ENCODE measurements around the gene PBX3.

PBX3 gene

DNA sequence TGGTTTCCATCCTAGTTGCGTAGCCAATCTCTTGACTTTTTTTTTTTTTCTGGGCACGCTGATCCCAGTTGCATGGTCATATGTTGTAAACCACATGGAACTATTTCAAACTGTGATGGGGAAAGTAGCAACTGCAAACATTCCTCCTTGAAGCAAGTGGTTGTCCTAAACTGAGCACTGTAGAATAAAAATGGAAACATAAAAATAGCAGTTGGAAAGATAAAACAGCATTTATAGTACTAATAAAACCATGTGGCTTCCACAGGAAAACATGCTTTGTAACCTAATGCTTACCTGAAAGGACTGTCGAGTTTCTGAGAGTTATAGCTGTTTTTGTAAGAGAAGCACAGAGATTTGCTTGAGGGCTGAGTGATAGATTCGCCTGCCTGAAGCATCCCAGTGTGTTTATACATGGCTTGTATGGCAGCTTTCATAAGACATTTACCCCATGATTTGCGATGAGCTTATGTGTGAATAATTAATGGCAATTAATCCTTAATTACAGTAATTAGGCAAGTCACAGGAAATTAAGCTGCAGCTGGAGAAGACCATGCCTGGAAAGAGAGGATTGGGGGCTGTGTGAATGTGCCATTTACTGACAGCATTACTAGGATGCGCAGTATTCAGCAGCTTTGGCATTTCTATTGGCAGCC lies 136.5 kb downstream of the PBX3 start:
- no peak for DNase-seq

DNA sequence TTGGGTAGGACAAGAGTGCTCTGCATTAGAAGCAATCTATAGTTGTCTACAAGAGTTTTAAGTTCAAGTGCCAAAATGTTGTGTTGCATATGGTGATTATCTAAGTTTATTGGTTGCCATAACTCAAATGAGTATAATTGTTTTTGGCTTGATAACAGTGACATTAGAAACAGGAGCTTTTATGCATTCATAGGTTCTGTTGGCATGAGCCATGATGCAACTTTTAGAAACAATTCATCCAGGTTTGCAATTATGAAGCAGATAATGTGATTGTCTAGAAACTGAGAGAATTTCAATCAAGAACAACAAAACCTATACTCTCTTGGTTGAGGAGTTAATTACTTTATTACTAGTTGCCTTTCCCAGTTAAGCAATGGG lies 137.0 kb downstream of the PBX3 start:
- no peak for DNase-seq

DNA sequence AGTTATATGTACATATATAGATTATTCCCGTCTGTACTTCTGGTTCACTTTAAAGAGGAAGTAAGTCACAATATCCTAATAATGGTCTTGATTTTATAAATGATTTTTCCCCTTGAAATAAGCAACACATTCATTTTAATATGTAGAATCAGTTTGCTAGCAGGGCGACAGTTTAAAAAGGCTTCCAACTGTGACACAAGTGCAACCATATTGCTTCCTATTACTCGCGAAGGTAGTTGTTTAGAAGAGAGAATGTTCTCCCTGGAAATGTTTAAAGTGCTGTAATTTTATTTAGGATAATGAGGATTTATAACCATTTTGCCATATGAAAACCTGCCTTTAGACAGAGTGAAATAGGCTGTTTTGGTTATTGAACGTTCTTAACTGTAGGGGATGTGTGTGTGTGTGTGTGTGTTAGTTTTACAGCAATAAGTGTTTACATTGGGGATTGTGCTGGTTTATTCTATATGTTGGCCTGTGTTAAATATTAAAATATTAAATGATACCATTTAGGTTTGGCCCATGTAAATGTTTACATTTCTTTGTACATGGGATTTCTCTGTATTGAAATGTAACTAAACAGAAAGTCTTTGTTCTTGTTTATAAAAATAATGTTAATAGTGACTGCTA lies 138.3 kb downstream of the PBX3 start:
- DNase-seq = no peak

DNA sequence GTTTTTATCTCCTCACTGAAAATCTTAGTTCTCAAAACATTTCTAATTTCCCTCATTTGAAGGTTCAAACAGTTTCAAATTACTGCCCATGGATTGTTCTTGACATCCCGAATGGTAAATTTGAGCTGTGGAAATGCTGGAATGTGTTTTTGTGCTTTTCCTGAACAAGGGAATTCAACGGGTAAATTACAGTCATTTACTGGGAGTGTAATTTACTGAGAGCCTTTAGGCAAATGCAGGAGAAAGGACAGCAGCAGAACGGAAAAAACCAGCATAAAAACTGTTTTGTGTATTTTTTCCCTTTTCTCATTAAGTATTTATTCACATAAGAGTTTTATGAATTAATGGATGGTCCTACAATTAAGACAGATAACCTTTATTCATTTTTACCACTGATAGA lies 139.2 kb downstream of the PBX3 start:
- DNase-seq = no peak

DNA sequence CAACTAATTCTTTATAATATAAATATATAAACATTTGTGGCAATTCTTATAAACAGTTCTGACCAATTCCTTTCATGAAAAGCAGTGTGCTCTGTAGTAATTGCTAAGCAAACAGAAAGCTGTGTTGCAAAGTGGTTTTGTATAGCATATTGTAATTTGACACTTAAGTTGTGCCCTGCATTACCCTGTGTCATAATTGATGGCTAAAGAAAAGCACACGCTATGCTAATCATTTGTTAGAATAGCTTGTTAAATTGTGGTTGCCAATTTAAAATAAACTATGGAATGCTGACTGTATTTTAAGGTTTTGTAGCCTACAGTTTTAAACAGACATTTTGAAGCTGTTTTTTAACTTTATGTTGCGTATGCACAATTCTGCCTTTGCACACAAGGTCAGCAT lies 140.0 kb downstream of the PBX3 start:
- DNase-seq = peak; percentile 81

DNA sequence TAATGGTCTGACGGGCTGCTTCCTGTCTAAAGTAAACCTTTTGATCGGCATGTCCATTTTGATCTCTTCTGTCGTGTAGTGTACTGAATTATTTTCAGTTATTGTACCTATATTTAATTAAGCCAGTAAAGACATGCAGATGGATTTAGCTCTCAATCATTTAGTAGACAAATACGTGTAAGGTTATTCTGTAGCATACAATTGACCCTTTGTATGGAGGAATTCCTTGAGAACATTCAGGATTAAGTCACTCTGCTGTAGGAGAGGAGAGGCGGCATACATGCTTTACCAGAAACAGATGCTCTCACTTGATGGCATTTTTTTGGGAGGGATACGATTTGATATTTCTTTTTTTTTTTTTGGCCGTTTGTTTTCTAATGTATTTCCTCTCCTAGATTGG lies 141.0 kb downstream of the PBX3 start:
- DNase-seq = no peak

DNA sequence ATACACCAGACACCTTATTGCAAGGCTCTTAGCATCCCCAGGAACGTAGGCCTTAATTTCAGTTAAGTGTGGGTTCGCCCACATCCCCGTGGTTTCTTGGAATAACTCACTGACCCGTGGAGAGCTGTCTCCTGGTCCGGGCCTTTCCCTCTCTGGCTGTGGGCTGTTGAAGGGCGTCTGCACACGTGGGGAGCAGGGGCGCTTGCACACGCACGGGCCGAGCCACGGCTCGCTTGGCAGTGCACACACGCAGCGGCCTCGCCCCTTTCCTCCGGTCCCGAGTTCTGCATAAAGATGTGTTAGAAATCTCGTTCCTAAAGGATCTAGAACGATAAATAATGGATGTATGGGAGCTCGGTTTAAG lies 141.9 kb downstream of the PBX3 start:
- DNase-seq = no peak

DNA sequence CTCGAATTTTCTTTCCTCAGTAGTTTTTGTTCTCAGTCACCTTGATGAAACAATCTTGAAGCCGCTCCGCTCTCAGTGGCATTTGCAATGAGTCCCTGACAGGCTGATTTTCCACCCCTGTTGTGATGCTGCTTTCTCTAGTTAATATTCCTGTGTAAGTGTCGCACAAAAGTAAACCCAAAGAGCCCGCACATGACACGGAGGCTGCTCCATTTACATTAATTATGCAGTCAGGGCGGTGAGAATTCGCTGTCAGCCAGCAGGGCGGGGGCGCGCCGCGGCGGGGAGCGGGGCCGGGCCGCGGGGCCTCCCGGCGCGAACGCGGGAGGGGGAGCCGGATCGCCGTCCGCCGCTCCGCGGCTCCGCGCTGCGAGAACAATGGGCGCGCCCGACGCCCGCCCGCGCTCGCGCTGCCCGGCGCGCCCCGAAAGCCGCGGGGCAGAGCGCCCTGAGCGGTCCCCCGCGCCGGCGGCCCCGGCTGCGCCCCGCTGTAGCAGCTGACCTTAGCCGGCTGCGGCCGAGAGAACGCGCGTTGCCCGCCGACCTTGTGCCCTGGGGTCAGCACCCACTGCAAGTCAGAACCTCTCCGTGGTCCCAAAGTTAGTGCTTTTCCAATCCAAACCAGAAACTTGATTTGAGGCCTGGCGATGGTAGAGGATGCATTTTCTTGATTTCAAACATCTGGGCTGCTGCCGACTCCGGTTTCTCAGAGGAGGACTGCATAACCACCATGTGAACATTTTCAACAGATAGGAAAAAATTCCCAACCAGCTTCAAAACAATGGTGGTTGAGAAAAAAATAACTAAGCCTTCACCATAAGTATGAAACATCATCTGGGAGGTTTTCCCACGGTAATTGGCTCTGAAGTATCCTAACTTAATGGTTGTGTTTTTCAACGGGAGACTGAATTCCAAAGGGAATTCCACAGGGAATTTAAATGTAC lies 142.6 kb downstream of the PBX3 start:
- peak; percentile 76 for DNase-seq

DNA sequence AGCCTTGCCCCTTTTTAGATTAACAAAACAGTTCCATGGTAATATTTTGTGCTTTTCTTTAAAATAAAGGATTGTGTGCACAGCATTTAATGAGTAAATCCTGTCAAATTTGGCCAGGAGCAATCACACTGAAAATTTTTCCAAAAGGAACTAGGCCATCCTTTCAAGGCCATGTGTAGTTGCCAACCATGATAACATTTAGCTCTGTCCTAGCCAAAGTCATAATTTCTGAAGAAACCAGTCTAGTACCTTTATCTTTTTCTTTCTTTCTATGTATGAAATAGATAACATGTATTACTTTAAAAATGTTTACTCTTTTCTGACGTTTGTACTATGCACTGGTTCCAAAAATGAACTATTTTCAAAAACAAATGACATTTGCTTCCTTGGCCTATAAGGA lies 143.7 kb downstream of the PBX3 start:
- DNase-seq = no peak

DNA sequence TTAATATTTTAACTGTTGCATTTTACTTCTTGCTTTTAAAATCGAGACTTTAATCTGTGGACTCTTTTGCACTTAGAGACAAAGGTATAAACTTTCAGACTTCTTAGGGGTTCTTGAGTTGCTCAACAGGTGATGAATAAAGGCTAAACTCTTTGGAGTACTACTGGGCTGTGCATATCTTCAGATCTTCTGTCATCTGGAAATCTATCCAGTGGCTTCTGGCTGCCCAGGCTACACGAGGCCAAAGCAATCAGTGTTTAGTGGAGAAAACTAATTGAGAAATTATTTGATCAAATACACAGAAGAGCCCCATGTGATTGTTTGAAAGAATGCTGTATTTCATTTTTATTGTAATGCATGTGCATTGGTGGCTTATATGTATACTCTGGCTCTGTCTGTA lies 146.1 kb downstream of the PBX3 start:
- DNase-seq = no peak

DNA sequence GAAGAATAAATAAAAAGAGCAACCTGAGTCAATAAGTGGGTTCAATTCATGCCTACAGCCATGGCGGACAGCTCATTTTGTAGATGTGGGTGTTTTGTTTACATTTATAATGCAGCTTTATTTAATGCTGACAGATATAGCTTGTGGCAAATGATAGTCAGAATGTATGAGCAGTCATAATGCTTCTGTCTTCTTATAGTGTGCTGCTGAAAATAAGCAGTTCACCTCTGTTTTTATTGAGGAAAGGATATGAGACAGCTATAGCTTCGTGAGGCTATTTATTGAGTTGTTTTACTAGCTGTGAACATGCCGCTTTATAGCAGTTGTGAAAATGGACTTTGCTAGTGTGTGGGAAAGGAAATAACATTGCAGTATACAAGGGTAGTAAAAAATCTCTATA lies 147.4 kb downstream of the PBX3 start:
- peak; percentile 25 for DNase-seq

DNA sequence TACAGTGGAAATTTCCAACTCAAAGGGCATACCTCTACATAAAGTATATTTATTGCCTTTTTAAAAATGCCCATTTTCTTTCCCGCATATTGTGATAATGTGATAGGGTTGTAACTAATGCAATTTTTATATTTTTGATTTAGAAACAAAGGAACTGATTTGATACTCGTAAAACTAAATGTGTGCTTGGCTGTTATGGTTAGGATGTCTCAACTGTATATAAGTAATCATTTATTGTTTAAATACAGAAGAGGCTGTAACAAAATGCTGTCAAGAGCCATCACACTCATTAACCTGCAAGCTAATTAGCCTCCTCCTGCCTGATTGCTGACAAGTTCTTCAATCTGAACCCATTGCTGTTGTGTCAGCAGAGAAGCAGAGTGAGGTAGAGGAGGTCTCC lies 149.2 kb downstream of the PBX3 start:
- DNase-seq = peak; percentile 16

DNA sequence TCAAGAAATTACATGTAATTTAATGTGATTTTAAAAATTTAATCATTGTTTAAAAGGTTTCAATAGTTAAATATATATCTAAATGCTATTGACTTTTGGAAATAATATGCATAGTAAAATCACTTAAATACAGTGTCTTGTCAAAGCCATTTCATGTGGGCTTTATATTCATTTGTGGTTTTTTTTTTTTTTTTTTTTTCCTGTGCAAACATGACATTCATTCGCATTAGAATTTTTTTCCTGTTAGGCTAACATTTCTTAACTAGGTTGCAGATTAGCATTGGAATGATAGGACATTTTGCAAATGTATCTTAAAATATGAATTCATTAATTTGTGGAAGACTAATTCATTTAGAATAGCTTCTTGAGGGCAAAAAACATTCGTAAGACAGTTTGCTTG lies 149.8 kb downstream of the PBX3 start:
- no peak for DNase-seq

DNA sequence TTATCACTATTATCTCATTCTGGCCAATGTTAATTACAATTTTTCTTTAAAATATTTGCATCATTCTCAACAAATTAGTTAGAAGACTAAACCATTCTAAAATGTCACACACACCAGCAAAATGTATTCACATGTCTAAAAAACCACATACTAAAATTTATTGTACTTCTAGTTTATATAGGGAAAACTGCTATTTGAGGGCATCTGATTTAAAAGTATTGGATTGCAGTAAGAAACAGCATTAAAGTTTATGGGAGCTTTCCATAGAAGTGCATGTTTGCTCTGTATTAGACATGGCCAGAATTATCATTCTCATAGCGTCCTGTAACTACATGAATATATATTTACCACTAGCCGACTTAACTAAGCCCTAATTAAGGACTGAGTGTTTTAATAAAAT lies 150.3 kb downstream of the PBX3 start:
- no peak for DNase-seq

DNA sequence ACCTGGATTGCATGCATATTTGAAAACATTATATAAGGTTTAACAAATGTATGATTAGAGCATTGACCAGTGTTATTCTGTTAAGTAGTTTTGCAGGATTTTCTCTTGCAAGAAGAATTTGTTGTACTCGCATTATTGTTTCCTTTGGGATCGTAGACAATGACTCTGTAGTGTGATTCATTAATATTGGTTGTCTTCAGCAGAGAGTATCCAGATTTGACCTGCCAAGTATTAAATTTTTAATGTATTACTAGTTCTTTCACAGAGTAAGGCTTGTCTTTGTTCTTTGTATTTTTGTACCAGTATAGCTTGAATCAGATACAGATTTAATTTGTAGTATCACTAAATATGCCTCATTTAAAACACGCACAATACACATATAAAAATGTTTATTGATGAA lies 155.0 kb downstream of the PBX3 start:
- DNase-seq = no peak

DNA sequence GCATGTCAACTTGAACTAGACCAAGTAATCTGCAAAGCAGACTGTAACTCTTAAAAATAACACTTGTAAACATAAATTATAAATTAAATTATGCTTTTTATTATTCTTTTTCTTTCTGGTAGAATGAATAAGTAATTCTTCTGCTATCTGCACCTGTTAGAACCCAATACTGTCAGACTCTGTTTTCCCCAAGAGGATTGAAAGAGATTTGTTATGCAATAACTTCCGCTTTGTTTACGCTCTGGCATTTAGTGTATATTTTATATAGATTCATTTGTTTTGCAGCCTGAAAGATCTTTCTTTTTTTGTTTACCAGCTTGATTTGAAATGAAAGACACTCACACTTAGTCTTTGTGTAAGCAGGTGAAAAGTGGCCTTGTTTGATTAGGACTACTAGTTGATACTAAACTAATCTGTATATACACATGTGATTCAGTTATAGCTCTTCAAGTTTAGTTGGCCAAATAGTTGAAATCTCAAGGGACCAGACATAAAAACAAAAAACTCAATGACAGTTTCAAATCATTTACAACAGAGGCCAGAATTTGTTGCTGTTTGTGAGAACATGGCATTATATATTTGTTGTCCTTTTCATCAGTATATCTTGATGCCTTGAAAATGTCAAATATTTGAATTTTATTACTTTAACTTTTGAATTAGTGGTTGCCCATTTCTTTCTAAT lies 155.8 kb downstream of the PBX3 start:
- DNase-seq = no peak

DNA sequence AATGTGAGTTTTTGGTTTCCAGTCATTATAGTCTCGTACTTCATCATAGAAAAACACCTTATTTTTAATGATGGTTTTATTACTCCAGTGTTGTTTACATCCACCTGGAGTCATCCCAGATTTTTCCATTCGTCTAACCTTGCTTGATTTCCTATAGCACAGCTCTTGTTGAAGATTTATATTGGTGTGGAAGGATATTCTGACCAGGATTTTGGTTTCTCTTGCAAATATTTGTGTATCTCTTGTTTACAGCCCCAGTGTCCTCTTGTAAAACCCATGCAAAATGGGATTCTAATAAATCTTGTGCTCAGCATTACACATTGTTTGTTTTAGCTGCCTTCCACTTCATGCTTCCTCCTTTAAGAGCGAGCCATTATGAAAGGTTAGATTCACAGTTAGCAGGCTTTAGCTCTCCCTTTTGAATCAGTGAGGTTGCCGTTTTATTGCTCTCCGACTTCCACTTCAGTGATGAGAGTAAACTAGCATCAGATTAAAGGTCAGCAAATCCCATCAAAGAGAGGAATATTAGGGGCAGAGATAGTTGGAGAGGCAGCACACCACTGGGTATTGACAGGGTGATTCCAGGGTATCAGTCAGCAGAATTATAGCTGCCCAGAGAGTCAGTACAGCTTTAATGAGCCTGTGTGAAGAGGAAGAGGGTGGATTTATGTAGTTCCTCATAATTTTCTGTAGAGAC lies 157.1 kb downstream of the PBX3 start:
- DNase-seq = peak; percentile 69

DNA sequence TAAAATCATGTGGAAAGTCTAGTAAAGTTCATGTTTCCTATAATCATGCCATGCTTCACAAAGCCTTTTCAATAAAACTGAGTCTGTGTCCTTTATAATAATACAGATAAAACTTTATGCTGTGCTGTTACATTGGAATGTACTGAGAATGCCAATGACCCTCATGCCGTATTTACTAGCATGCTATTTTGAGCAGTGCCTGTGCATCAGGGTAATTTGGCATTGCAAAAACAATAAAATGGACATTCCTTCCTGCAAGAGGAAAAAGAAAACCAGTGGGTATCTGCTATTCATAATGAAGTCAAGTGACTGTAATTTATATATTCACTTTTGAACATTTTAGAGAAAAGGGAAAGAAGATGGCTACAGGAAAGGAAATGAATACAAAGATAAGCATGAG lies 159.0 kb downstream of the PBX3 start:
- DNase-seq = no peak

DNA sequence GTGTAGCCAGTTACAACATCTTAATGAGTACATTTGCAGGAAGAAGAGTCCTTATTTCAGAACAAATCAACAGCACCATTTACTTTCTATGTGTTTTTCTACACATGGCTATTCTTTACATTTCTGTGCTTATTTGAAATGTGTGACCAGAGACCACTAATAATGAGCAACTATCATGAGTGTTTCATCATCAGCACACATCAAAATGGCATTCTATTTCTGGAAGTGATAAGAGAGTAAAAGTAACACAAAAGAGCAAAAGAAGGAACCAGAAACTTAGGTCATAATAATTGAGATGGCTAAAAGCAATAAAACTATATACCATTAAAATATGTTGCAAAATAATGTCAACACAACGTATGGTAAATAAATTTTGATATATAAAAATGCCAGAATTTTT lies 159.7 kb downstream of the PBX3 start:
- no peak for DNase-seq

DNA sequence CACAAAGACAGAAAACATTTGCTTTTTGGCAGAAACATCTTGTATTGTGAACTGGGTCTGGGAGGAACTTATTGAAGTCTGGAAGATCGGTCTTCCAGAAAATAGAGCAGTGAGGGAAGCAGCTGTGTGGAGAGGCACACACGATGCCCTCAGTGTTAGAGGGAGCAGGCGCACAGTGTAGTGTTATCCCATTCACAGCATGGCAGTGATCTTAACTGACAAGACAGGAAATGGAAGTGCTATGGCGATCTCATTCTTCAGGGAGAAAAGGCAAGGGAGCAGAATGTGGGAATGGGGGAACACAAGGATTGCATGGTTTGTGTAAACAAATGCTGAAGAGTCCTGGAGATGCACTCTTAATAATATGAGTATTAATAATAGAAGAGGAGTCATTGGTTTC lies 161.0 kb downstream of the PBX3 start:
- no peak for DNase-seq

DNA sequence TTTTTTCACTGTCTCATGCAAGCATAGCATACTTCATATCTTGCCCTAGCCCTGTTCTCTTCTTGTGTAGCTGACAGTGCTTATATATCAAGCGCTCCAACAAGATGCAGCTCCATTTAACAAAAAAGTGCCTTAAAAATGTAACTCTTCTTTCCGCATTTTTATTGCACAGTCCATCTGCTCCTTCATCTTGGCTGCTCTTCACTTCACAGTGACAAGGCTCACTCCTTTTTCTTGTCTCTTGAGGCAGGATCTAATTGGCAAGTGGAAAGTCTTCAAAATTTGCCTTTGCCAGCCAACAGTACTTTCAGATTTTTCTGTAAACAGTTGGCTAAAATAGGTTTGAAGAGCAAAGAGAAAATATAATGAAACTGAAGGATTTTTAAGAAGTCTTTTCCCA lies 161.8 kb downstream of the PBX3 start:
- no peak for DNase-seq

DNA sequence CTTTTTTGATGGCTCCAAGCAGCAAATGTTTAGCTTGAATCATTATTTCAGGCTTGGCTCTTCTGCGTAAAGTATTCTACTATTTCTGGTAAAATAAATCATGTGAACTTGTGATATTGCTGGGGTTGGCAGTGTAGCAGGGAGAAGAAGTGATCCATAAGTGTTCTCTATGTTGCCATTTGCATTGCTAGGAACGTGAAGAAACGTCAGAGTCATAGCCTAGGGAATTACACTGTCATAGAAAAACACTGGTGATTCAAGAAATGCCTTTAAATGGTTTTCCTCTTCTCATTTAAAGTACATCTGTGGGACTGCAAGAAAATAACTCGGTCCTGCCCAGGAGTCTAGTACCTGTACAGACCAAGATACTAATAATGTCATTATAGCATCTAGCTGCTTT lies 162.3 kb downstream of the PBX3 start:
- no peak for DNase-seq

DNA sequence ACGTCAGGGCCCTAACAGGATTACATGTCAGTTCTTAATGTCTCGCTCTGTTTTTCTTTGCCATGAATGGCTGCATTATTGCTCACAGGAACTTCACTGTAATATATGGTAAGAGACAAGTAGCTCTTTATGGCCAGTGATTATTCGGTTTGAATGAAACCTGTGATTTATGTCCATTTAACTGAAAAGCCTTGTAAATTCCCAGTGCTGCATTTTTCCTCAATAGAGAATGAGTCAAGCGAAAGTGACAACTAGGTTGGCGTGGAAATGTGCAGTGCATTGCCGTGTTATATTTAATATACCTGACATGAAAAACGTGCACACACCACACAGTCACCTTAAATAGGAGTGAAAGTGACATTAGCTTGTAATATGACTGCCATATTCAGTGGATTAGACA lies 163.1 kb downstream of the PBX3 start:
- DNase-seq = no peak
